Activated effector memory CD4-positive, alpha-beta T cell treated with Interleukin-2 at 50 U/mL for 16 hours (primary cell): ENCODE data around the gene TMSB4Y.

Experiments
- DNase-seq: peaks from one replicate; pipeline ENCODE4 v3.0.0-alpha.2; 2020

TMSB4Y gene

GRCh38 chrY:13703568-13703968, at the start of gene TMSB4Y:
Gene TMSB4Y, plus strand, starts transcription at chrY:13703899.
- peak; percentile 69 for DNase-seq

- DNase-seq: no peak
Measured at GRCh38 chrY:13664162-13664561, 39.5 kb upstream of the TMSB4Y start.

- DNase-seq: no peak
Measured at GRCh38 chrY:13671122-13671521, 32.6 kb upstream of the TMSB4Y start.

- no peak for DNase-seq
Measured at GRCh38 chrY:13702276-13702675, 1.4 kb upstream of the TMSB4Y start.

- no peak for DNase-seq
Measured at GRCh38 chrY:13704121-13704930, 627 bp downstream of the TMSB4Y start.

- DNase-seq: no peak
Measured at GRCh38 chrY:13705197-13705596, 1.5 kb downstream of the TMSB4Y start.

GRCh38 chrY:13708038-13708437, 4.3 kb downstream of the TMSB4Y start:
- DNase-seq: no peak

GRCh38 chrY:13718996-13719395, 15.3 kb downstream of the TMSB4Y start:
- DNase-seq: no peak

GRCh38 chrY:13729517-13729916, 25.8 kb downstream of the TMSB4Y start:
- DNase-seq: no peak

- DNase-seq: no peak
Measured at GRCh38 chrY:13738618-13739017, 34.9 kb downstream of the TMSB4Y start.

- peak; percentile 24 for DNase-seq
Measured at GRCh38 chrY:13751289-13752071, 47.8 kb downstream of the TMSB4Y start.

- no peak for DNase-seq
Measured at GRCh38 chrY:13754661-13755060, 51.0 kb downstream of the TMSB4Y start.
